HEK293 (cell line): ENCODE measurements around the gene PPP2R5D.

Experiments
- CTCF ChIA-PET: fragments of 350-600 bp; formaldehyde crosslinking; extraction: SDS; loops from one replicate; lab custom pipeline; 2021; ENCODE audit warnings: antibody characterized with exemption; lab: Yijun Ruan, JAX
- POLR2A ChIA-PET: fragments of 300-600 bp; formaldehyde crosslinking; extraction: SDS; loops from one replicate; lab custom pipeline; 2020; ENCODE audit warnings: antibody characterized with exemption, inconsistent platforms; lab: Yijun Ruan, JAX
- H3K27ac ChIP-seq: fragments of 200-500 bp; sonication (Bioruptor generic); 2 replicates; pipeline ENCODE4 v1.5.1; 2014; ENCODE audit warnings: low read depth, low read length, control low read depth, inconsistent platforms; ENCODE audit errors: extremely low read depth
- H3K36me3 ChIP-seq, 2 experiments: fragments of 200-500 bp in 1 of 2; sonication (Bioruptor generic) in 1 of 2; 1 replicate in 1 of 2; 2 replicates in 1 of 2; pipeline ENCODE4 v1.5.1; 2014 to 2017; ENCODE audit warnings: inconsistent platforms in 2 of 2, low read length in 2 of 2; ENCODE audit not compliant: control insufficient read depth in 2 of 2, insufficient read depth in 1 of 2
- H3K4me1 ChIP-seq: fragments of 200-500 bp; sonication (Bioruptor generic); 2 replicates; pipeline ENCODE4 v1.5.1; 2014; ENCODE audit warnings: mild to moderate bottlenecking, low read length, inconsistent platforms; ENCODE audit not compliant: control insufficient read depth, insufficient read depth
- H3K4me3 ChIP-seq: 2 replicates; pipeline ENCODE4 v1.5.1; 2011; ENCODE audit warnings: low read depth, mild to moderate bottlenecking, control low read depth, low read length, moderate library complexity
- H3K9me3 ChIP-seq: fragments of 200-500 bp; sonication (Bioruptor generic); 2 replicates; pipeline ENCODE4 v1.5.1; 2014; ENCODE audit warnings: low read depth, low read length, inconsistent platforms; ENCODE audit not compliant: control insufficient read depth, insufficient read depth
- GFI1B ChIP-seq: fragments of 450-650 bp; formaldehyde crosslinking; IDR thresholded peaks from 2 replicates; pipeline ENCODE4 v1.5.1; 2016; ENCODE audit warnings: missing biosample characterization, missing genetic modification characterization
- HOXC10 ChIP-seq: sonication (generic); formaldehyde crosslinking; IDR thresholded peaks from 2 replicates; pipeline ENCODE4 v1.8.1; 2023; ENCODE audit warnings: mild to moderate bottlenecking, missing genetic modification reagents
- KLF1 ChIP-seq: fragments of 450-650 bp; formaldehyde crosslinking; IDR thresholded peaks from 2 replicates; pipeline ENCODE4 v1.5.1; 2016; ENCODE audit warnings: missing biosample characterization, missing genetic modification characterization
- KLF16 ChIP-seq: fragments of 450-650 bp; formaldehyde crosslinking; IDR thresholded peaks from 2 replicates; pipeline ENCODE4 v1.5.1; 2017; ENCODE audit warnings: missing biosample characterization, missing genetic modification characterization
- SP7 ChIP-seq: fragments of 450-650 bp; formaldehyde crosslinking; IDR thresholded peaks from 2 replicates; pipeline ENCODE4 v1.5.1; 2016; ENCODE audit warnings: missing biosample characterization, missing genetic modification characterization
- YY1 ChIP-seq: fragments of 450-650 bp; formaldehyde crosslinking; IDR thresholded peaks from 2 replicates; pipeline ENCODE4 v1.5.1; 2018; ENCODE audit warnings: missing biosample characterization, missing genetic modification characterization
- ZBTB1 ChIP-seq: fragments of 450-650 bp; formaldehyde crosslinking; IDR thresholded peaks from 2 replicates; pipeline ENCODE4 v1.5.1; 2016; ENCODE audit warnings: missing biosample characterization, missing genetic modification characterization
- ZBTB21 ChIP-seq: fragments of 450-650 bp; formaldehyde crosslinking; IDR thresholded peaks from 2 replicates; pipeline ENCODE4 v1.5.1; 2017; ENCODE audit warnings: missing biosample characterization, missing genetic modification characterization
- ZFP37 ChIP-seq: fragments of 450-650 bp; formaldehyde crosslinking; IDR thresholded peaks from 2 replicates; pipeline ENCODE4 v1.5.1; 2016; ENCODE audit warnings: missing biosample characterization, missing genetic modification characterization
- ZIC2 ChIP-seq: fragments of 450-650 bp; formaldehyde crosslinking; IDR thresholded peaks from 2 replicates; pipeline ENCODE4 v1.5.1; 2016; ENCODE audit warnings: missing biosample characterization, missing genetic modification characterization
- ZNF157 ChIP-seq: fragments of 450-650 bp; formaldehyde crosslinking; IDR thresholded peaks from 2 replicates; pipeline ENCODE4 v1.5.1; 2016; ENCODE audit warnings: missing biosample characterization, missing genetic modification characterization
- ZNF366 ChIP-seq: fragments of 450-650 bp; formaldehyde crosslinking; conservative IDR thresholded peaks from 2 replicates; pipeline ENCODE4 v1.5.1; 2016; ENCODE audit warnings: missing biosample characterization, missing genetic modification characterization
- ZNF404 ChIP-seq: fragments of 450-650 bp; formaldehyde crosslinking; IDR thresholded peaks from 2 replicates; pipeline ENCODE4 v1.5.1; 2017; ENCODE audit warnings: missing biosample characterization, missing genetic modification characterization
- ZNF501 ChIP-seq: fragments of 450-650 bp; formaldehyde crosslinking; IDR thresholded peaks from 2 replicates; pipeline ENCODE4 v1.5.1; 2016; ENCODE audit warnings: missing biosample characterization, missing genetic modification characterization
- ZNF555 ChIP-seq: fragments of 450-650 bp; formaldehyde crosslinking; conservative IDR thresholded peaks from 2 replicates; pipeline ENCODE4 v1.5.1; 2017; ENCODE audit warnings: missing biosample characterization, mild to moderate bottlenecking, missing genetic modification characterization, inconsistent platforms
- ZNF561 ChIP-seq: fragments of 450-650 bp; IDR thresholded peaks from 2 replicates; pipeline ENCODE4 v1.5.1; 2018; ENCODE audit warnings: missing biosample characterization, missing genetic modification characterization, borderline replicate concordance
- ZNF596 ChIP-seq: fragments of 450-650 bp; IDR thresholded peaks from 2 replicates; pipeline ENCODE4 v1.5.0; 2018; ENCODE audit warnings: missing biosample characterization, mild to moderate bottlenecking, missing genetic modification characterization, moderate library complexity
- ZNF600 ChIP-seq: fragments of 450-650 bp; formaldehyde crosslinking; IDR thresholded peaks from 2 replicates; pipeline ENCODE4 v1.5.1; 2016; ENCODE audit warnings: missing biosample characterization, missing genetic modification characterization
- ZNF639 ChIP-seq: fragments of 450-650 bp; formaldehyde crosslinking; IDR thresholded peaks from 2 replicates; pipeline ENCODE4 v1.5.1; 2016; ENCODE audit warnings: missing biosample characterization, missing genetic modification characterization
- ZNF76 ChIP-seq: fragments of 450-650 bp; formaldehyde crosslinking; IDR thresholded peaks from 2 replicates; pipeline ENCODE4; 2016; ENCODE audit warnings: low read depth, missing biosample characterization, missing genetic modification characterization, borderline replicate concordance
- ZNF792 ChIP-seq: fragments of 450-650 bp; formaldehyde crosslinking; IDR thresholded peaks from 2 replicates; pipeline ENCODE4 v1.5.1; 2016; ENCODE audit warnings: missing biosample characterization, missing genetic modification characterization
- ZSCAN16 ChIP-seq: fragments of 450-650 bp; formaldehyde crosslinking; IDR thresholded peaks from 2 replicates; pipeline ENCODE4 v1.5.1; 2016; ENCODE audit warnings: missing biosample characterization, missing genetic modification characterization
- TF ChIP-seq, protein P1 (sequence below): fragments of 450-650 bp; IDR thresholded peaks from 2 replicates; pipeline ENCODE4 v1.5.1; 2018; ENCODE audit warnings: missing biosample characterization, missing genetic modification characterization
- TF ChIP-seq, protein P2 (sequence below): fragments of 450-650 bp; formaldehyde crosslinking; IDR thresholded peaks from 2 replicates; pipeline ENCODE4 v1.5.1; 2016; ENCODE audit warnings: missing biosample characterization, missing genetic modification characterization
- TF ChIP-seq, protein P3 (sequence below): fragments of 450-650 bp; formaldehyde crosslinking; IDR thresholded peaks from 2 replicates; pipeline ENCODE4 v1.5.1; 2017; ENCODE audit warnings: missing biosample characterization, missing genetic modification characterization
- TF ChIP-seq, protein P4 (sequence below): fragments of 450-650 bp; formaldehyde crosslinking; IDR thresholded peaks from 2 replicates; pipeline ENCODE4 v1.5.1; 2016; ENCODE audit warnings: missing biosample characterization, missing genetic modification characterization
- TF ChIP-seq, protein P5 (sequence below): fragments of 450-650 bp; formaldehyde crosslinking; IDR thresholded peaks from 2 replicates; pipeline ENCODE4 v1.5.1; 2016; ENCODE audit warnings: missing biosample characterization, missing genetic modification characterization

The PPP2R5D gene

DNA sequence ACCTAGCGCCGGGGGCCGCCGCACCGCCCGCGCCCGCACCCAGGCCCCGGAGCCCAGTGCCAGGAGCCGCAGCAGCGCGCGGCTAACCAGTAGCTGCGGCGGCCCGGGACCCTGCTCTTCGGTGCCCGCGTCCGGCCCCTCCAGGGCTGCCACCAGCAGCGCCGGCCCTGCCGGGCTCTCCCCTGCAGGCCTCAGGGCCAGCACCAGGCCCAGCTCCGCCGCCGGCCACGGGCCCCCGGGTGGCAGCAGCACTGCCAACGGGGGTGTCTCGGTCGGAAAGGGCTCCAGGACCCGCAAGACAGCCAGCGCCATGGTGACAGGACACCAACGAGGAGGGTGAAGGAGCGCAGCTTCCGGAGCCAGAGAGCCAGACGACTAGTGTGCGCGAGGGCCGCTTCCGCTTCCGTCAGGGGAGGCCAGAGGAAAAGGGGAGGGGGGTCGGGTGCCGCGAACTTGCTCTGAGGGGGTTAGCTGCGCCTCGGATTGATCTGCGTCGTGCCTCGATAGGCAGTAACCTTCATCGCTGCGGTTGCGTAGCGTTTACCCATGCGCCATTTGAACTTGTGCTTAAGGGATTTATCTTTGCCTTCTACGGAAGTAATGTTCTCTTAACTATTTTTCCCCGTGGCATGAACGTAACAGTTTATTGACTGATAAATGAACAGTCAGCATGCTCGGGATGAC lies 5.4 kb upstream of the PPP2R5D start, which contains the start of gene PEX6 (continued):
- 0 out of 2 replicates have a peak, but pooled peaks have one; percentile 23 for TF ChIP-seq ZNF76 (tag by site-specific recombination)
- TF ChIP-seq, protein P1, sequence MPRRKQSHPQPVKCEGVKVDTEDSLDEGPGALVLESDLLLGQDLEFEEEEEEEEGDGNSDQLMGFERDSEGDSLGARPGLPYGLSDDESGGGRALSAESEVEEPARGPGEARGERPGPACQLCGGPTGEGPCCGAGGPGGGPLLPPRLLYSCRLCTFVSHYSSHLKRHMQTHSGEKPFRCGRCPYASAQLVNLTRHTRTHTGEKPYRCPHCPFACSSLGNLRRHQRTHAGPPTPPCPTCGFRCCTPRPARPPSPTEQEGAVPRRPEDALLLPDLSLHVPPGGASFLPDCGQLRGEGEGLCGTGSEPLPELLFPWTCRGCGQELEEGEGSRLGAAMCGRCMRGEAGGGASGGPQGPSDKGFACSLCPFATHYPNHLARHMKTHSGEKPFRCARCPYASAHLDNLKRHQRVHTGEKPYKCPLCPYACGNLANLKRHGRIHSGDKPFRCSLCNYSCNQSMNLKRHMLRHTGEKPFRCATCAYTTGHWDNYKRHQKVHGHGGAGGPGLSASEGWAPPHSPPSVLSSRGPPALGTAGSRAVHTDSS (tag by site-specific recombination): peak; percentile 72; the same call in 1 of the 2 replicates
- peak; percentile 54; the same call in 1 of the 2 replicates for TF ChIP-seq YY1 (tag by site-specific recombination)

GRCh38 chr6:42979523-42980177 lies 4.7 kb upstream of the PPP2R5D start:
- Histone ChIP-seq H3K4me3 (peak overlapping the region; percentile 88), H3K4me1 (no peaks in the 10 kb centered on the region), H3K9me3 (no peaks in the 10 kb centered on the region), H3K27ac (peak overlapping the region; percentile 84), H3K36me3 (peaks cover 3 to 12% of the 10 kb centered on the region in 2 experiments; a peak in 2 of 3 replicates)
- POLR2A ChIA-PET: interaction anchor here (0.6 to 3.4 kb wide), 19 partner anchors 8 to 191 kb away, joined by 3 to 46 read pairs (median 6); partner anchors contain the start of genes CNPY3, KLC4, KLHDC3 and MEA1
- CTCF ChIA-PET: interaction anchor here (0.5 to 1.5 kb wide), 8 partner anchors 8 to 1361 kb away, joined by 3 to 6 read pairs (median 4); no protein-coding TSS in a partner anchor
- TF ChIP-seq, protein P2, sequence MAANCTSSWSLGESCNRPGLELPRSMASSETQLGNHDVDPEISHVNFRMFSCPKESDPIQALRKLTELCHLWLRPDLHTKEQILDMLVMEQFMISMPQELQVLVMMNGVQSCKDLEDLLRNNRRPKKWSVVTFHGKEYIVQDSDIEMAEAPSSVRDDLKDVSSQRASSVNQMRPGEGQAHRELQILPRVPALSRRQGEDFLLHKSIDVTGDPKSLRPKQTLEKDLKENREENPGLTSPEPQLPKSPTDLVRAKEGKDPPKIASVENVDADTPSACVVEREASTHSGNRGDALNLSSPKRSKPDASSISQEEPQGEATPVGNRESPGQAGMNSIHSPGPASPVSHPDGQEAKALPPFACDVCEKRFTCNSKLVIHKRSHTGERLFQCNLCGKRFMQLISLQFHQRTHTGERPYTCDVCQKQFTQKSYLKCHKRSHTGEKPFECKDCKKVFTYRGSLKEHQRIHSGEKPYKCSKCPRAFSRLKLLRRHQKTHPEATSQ (tag by site-specific recombination): no peak
- TF ChIP-seq SP7: no peak
- TF ChIP-seq, protein P3, sequence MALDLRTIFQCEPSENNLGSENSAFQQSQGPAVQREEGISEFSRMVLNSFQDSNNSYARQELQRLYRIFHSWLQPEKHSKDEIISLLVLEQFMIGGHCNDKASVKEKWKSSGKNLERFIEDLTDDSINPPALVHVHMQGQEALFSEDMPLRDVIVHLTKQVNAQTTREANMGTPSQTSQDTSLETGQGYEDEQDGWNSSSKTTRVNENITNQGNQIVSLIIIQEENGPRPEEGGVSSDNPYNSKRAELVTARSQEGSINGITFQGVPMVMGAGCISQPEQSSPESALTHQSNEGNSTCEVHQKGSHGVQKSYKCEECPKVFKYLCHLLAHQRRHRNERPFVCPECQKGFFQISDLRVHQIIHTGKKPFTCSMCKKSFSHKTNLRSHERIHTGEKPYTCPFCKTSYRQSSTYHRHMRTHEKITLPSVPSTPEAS (tag by site-specific recombination): no peak
- no peak for TF ChIP-seq ZNF639 (tag by site-specific recombination)
- TF ChIP-seq ZSCAN16 (tag by site-specific recombination): no peak
- TF ChIP-seq KLF16: no peak
- no peak for TF ChIP-seq ZNF596
- TF ChIP-seq, protein P4, sequence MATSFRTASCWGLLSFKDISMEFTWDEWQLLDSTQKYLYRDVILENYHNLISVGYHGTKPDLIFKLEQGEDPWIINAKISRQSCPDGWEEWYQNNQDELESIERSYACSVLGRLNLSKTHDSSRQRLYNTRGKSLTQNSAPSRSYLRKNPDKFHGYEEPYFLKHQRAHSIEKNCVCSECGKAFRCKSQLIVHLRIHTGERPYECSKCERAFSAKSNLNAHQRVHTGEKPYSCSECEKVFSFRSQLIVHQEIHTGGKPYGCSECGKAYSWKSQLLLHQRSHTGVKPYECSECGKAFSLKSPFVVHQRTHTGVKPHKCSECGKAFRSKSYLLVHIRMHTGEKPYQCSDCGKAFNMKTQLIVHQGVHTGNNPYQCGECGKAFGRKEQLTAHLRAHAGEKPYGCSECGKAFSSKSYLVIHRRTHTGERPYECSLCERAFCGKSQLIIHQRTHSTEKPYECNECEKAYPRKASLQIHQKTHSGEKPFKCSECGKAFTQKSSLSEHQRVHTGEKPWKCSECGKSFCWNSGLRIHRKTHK (tag by site-specific recombination): no peak
- peak; percentile 2; the same call in 1 of the 2 replicates for TF ChIP-seq KLF1
- no peak for TF ChIP-seq ZNF157
- no peak for TF ChIP-seq HOXC10
- no peak for TF ChIP-seq ZNF555 (tag by site-specific recombination)
- no peak for TF ChIP-seq GFI1B (tag by site-specific recombination)
- no peak for TF ChIP-seq ZBTB21 (tag by site-specific recombination)
- TF ChIP-seq ZNF501 (tag by site-specific recombination): no peak; the same call in 1 of the 2 replicates
- no peak for TF ChIP-seq YY1 (tag by site-specific recombination)
- TF ChIP-seq ZBTB1 (tag by site-specific recombination): no peak
- no peak for TF ChIP-seq ZNF404 (tag by site-specific recombination)
- TF ChIP-seq ZFP37: no peak
- 0 out of 2 replicates have a peak, but pooled peaks have one; percentile 27 for TF ChIP-seq ZNF366 (tag by site-specific recombination)
- TF ChIP-seq ZIC2 (tag by site-specific recombination): no peak
- TF ChIP-seq ZNF600 (tag by site-specific recombination): peak; percentile 84
- no peak for TF ChIP-seq ZNF561 (tag by site-specific recombination)
- no peak for TF ChIP-seq ZNF792 (tag by site-specific recombination)
- TF ChIP-seq, protein P5, sequence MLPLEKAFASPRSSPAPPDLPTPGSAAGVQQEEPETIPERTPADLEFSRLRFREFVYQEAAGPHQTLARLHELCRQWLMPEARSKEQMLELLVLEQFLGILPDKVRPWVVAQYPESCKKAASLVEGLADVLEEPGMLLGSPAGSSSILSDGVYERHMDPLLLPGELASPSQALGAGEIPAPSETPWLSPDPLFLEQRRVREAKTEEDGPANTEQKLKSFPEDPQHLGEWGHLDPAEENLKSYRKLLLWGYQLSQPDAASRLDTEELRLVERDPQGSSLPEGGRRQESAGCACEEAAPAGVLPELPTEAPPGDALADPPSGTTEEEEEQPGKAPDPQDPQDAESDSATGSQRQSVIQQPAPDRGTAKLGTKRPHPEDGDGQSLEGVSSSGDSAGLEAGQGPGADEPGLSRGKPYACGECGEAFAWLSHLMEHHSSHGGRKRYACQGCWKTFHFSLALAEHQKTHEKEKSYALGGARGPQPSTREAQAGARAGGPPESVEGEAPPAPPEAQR (tag by site-specific recombination): no peak
